Ovary (tissue), 9 donors: Measurements from ENCODE around the gene SOSTDC1. TPM values are rescaled to one million over a fixed set of nuclear protein-coding genes. Genes with fewer than 3 reads are reported as not detected.
"Not testable (repeated sequence)": the region's sequence is repeated elsewhere in the genome, so short reads cannot be mapped to it uniquely, and the experiment has no call there.

Experiments
- DNase-seq, 5 donors: peaks; one replicate each; pipeline ENCODE4 v3.0.0-alpha.2; 2019 to 2020
- H3K27ac ChIP-seq, 2 donors: fragments of 200-600 bp; one replicate each; pipeline versions ENCODE4 v1.5.1 to v1.8.0; 2019 to 2022
- H3K27me3 ChIP-seq: fragments of 200-600 bp; one replicate; pipeline ENCODE4 v1.8.0; 2022
- H3K36me3 ChIP-seq: fragments of 200-600 bp; sonication (generic); one replicate; pipeline ENCODE4 v1.5.1; 2019
- H3K4me1 ChIP-seq: one replicate; pipeline ENCODE4 v1.8.1; 2013; ENCODE audit warnings: mild to moderate bottlenecking, moderate library complexity; ENCODE audit not compliant: insufficient read depth
- H3K4me3 ChIP-seq: fragments of 200-600 bp; sonication (generic); one replicate; pipeline ENCODE4 v1.5.1; 2017
- H3K9me3 ChIP-seq, 2 donors: fragments of 200-600 bp in 1 of 2; sonication (generic) in 1 of 2; one replicate each; pipeline versions ENCODE4 v1.5.1 to v1.8.1; 2013 to 2019; ENCODE audit warnings: mild to moderate bottlenecking in 1 of 2, moderate library complexity in 1 of 2
- CTCF ChIP-seq, 3 donors: fragments of 450-650 bp in 2 of 3; fragments of 200-600 bp in 1 of 3; IDR thresholded peaks; one replicate each; pipeline versions ENCODE4 v1.5.1 to v1.8.0; 2016 to 2022; ENCODE audit warnings: antibody characterized with exemption in 3 of 3, mild to moderate bottlenecking in 1 of 3
- EP300 ChIP-seq: sonication (generic); formaldehyde crosslinking; IDR thresholded peaks from one replicate; pipeline ENCODE4 v1.6.1; 2017; ENCODE audit warnings: antibody characterized with exemption
- POLR2A ChIP-seq: fragments of 450-650 bp; IDR thresholded peaks from one replicate; pipeline ENCODE4 v1.6.1; 2017; ENCODE audit warnings: antibody characterized with exemption, mild to moderate bottlenecking, moderate library complexity
- WGBS, 3 donors: extraction: QIAGEN DNeasy Blood & Tissue Kit in 1 of 3; methylation state at CpG; one replicate each; pipeline versions ENCODE4 v1.1.5 to v1.1.7; 2013 to 2017; 5-methylcytosine and 5-hydroxymethylcytosine counted together
- intact Hi-C, 4 donors: fragments of 100-400 bp; cut with DNase I; formaldehyde crosslinking; loops; one replicate each; pipeline versions ENCODE4 v1.11.0 to v1.15.1; 2022 to 2023
- polyA plus RNA-seq, 2 donors: library from polyadenylated mRNA; stranded (reverse); fragments of 200-250 nt in 1 of 2; fragments of 350-450 nt in 1 of 2; fragmentation: Illumina TruSeq in 1 of 2; extraction: RNeasy Lipid Tissue Mini Kit (QIAGEN cat#74804) in 1 of 2; gene quantifications; one replicate each; pipeline ENCODE4 v1.2.3, GENCODE V29; 2013 to 2014
- total RNA-seq, 7 donors: library from RNA; depleted of rRNA in 2 of 7; stranded (reverse); fragments of >200 nt in 2 of 7; fragmentation: NEBNext Ultra II Directional in 3 of 7; extraction: Animal tissue kit (Norgen Biotek cat#: 25700) in 3 of 7; gene quantifications; one replicate each; pipeline versions ENCODE4 v1.1.0 to v1.2.4, GENCODE V29; 2016 to 2023
- donor health status: DM: no; HTN: no; CAD: no; lungs with moderate emphysema.
- donor health status: DM: no; HTN: no; CAD: no.
- donor health status: Bipolar disorder and iron deficiency.
- donor health status: DM: yes; HTN: yes; CAD: no.
- donor health status: DM: no; HTN: no; CAD: no.
- donor health status: DM: yes; HTN: yes; CAD: no.

SOSTDC1 gene
- total and polyA plus RNA-seq, 9 donors, result 0.12 to 10.3 (median 0.60) TPM; not detected in 1

GRCh38 chr7:16462431-16462889 lies 3.1 kb downstream of the SOSTDC1 start:
- Histone ChIP-seq H3K36me3 (no peaks in the 10 kb centered on the region), H3K27me3 (no peaks in the 10 kb centered on the region), H3K4me1 (peaks cover 1% of the 10 kb centered on the region), H3K27ac (no peak overlapping the region), H3K4me3 (no peak overlapping the region), H3K9me3 (no peaks in the 10 kb centered on the region)
- TF ChIP-seq CTCF (IDR thresholded peaks at IDR 0.05) (no peak), POLR2A (no peak), EP300 (no peak)
- no peak for DNase-seq
- WGBS, 3 donors, result 95 to 97% (median 97%) methylated on average over 7 of the region's 7 CpGs
- intact Hi-C loops, result no loop called here

GRCh38 chr7:16460789-16461493 lies 4.6 kb downstream of the SOSTDC1 start:
- intact Hi-C loops, result no loop called here
- H3K36me3 ChIP-seq, result no peaks in the 10 kb centered on the region
- H3K27me3 ChIP-seq, result no peaks in the 10 kb centered on the region
- H3K4me1 ChIP-seq, result peaks cover 1% of the 10 kb centered on the region
- H3K4me3 ChIP-seq, result no peak overlapping the region
- no peak for TF ChIP-seq POLR2A
- TF ChIP-seq EP300, result no peak
- TF ChIP-seq CTCF (IDR thresholded peaks at IDR 0.05), result no peak
- WGBS, 3 donors, result 89 to 96% (median 92%) methylated on average over 2 of the region's 2 CpGs
- H3K27ac ChIP-seq, result no peak overlapping the region
- no peaks in the 10 kb centered on the region for H3K9me3 ChIP-seq
- DNase-seq, result no peak

- H3K27me3 ChIP-seq, H3K4me3 ChIP-seq, DNase-seq, intact Hi-C loops, H3K36me3 ChIP-seq, H3K4me1 ChIP-seq, H3K9me3 ChIP-seq, H3K27ac ChIP-seq: not testable (repeated sequence)
- 46 to 93% (median 48%) methylated on average over 1 of the region's 1 CpG for WGBS, 3 donors
These were observed 9.2 kb downstream of the SOSTDC1 start for GRCh38 chr7:16456303-16456702.

GRCh38 chr7:16455591-16455990 lies 9.9 kb downstream of the SOSTDC1 start:
- Histone ChIP-seq H3K4me3 (no peak overlapping the region), H3K27me3 (no peaks in the 10 kb centered on the region), H3K27ac (no peak overlapping the region), H3K36me3 (no peaks in the 10 kb centered on the region), H3K9me3 (no peaks in the 10 kb centered on the region), H3K4me1 (no peaks in the 10 kb centered on the region)
- TF ChIP-seq CTCF (IDR thresholded peaks at IDR 0.05), result no peak
- TF ChIP-seq POLR2A, result no peak
- no peak for TF ChIP-seq EP300
- intact Hi-C loops, result no loop called here
- 58 to 70% (median 59%) methylated on average over 1 of the region's 1 CpG for WGBS, 3 donors
- DNase-seq, result no peak

- TF ChIP-seq POLR2A, result no peak
- no peak for TF ChIP-seq EP300
- TF ChIP-seq CTCF (IDR thresholded peaks at IDR 0.05), result no peak
- Histone ChIP-seq H3K36me3 (no peaks in the 10 kb centered on the region), H3K9me3 (no peaks in the 10 kb centered on the region), H3K27me3 (no peaks in the 10 kb centered on the region), H3K4me1 (no peaks in the 10 kb centered on the region), H3K4me3 (no peak overlapping the region), H3K27ac (no peak overlapping the region)
- intact Hi-C loops, result no loop called here
- WGBS, 3 donors, result 89 to 92% (median 92%) methylated on average over 6 of the region's 6 CpGs
- DNase-seq, result no peak
These were observed 15.2 kb downstream of the SOSTDC1 start for GRCh38 chr7:16450366-16450765.
